IPS-18a (cell line): Measurements from ENCODE around the gene EMILIN3.

Experiments used
- H3K27ac ChIP-seq: one replicate; pipeline ENCODE4 v1.5.1; 2013; ENCODE audit warnings: low read length
- H3K27me3 ChIP-seq: one replicate; pipeline ENCODE4 v1.6.1; 2013; ENCODE audit warnings: mild to moderate bottlenecking, low read length; ENCODE audit not compliant: control insufficient read depth, insufficient read depth
- H3K36me3 ChIP-seq: one replicate; pipeline ENCODE4 v1.6.1; 2013; ENCODE audit warnings: low read depth, low read length; ENCODE audit not compliant: control insufficient read depth
- H3K4me1 ChIP-seq: one replicate; pipeline ENCODE4 v1.6.1; 2013; ENCODE audit warnings: low read depth, low read length; ENCODE audit not compliant: control insufficient read depth
- H3K4me3 ChIP-seq: one replicate; pipeline ENCODE4 v1.5.1; 2013; ENCODE audit warnings: low read length
- H3K9ac ChIP-seq: one replicate; pipeline ENCODE4 v1.6.1; 2013; ENCODE audit warnings: mild to moderate bottlenecking, low read length, moderate library complexity
- H3K9me3 ChIP-seq: one replicate; pipeline ENCODE4 v1.6.1; 2013; ENCODE audit warnings: low read depth, low read length; ENCODE audit not compliant: control insufficient read depth

EMILIN3 gene, protein sequence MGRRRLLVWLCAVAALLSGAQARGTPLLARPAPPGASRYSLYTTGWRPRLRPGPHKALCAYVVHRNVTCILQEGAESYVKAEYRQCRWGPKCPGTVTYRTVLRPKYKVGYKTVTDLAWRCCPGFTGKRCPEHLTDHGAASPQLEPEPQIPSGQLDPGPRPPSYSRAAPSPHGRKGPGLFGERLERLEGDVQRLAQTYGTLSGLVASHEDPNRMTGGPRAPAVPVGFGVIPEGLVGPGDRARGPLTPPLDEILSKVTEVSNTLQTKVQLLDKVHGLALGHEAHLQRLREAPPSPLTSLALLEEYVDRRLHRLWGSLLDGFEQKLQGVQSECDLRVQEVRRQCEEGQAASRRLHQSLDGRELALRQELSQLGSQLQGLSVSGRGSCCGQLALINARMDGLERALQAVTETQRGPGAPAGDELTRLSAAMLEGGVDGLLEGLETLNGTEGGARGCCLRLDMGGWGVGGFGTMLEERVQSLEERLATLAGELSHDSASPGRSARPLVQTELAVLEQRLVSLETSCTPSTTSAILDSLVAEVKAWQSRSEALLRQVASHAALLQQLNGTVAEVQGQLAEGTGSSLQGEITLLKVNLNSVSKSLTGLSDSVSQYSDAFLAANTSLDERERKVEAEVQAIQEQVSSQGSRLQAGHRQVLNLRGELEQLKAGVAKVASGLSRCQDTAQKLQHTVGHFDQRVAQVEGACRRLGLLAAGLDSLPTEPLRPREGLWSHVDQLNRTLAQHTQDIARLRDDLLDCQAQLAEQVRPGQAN

DNA sequence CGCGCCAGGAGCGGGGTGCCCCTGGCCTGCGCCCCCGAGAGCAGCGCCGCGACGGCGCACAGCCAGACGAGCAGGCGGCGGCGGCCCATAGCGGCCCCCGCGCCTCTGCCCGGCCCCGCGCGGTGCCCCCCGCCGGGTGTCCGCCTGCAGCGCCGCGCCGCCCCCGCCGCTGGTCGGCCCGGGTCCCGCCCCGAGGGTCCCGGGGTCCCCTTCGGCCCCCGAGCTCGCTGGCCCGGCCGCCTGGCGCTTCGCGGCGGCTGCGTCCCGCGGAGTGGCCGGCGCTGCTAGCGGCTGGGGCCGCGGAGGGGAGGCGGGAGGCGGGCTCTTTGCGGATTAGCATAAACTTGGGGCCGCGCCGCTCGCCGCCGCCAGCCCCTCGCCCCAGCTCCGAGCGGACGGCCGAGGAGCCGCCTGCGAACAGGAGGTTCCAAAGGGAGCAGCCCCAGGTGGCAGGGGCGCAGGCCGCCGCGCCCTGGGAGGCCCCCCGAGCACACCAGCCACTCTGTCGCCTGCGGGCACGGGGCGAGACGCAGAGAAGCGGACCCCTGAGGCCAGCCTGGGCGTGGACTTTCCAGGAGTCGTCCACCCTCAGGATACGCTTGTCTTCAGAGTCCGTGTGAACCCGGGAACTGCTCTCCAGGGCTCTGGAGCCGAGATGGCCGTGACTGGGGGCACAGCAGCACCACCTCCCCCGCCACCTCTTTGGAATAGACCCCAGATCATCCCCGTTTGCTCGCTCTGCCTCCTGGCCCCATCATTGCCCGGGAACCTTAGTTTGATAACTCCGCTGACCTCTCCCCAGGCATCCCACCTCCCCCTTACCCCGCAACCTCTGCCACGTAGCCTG is at the start of gene EMILIN3:
TSS of gene EMILIN3 (minus strand) at position 273 of the 847 bp plus-strand sequence. CDS start at position 89, 184 bp downstream.
- H3K9ac ChIP-seq: no peak within 1 kb of the TSS
- H3K4me1 ChIP-seq: peaks cover 4% of the 10 kb centered on the region
- H3K36me3 ChIP-seq: no peaks in the 10 kb centered on the region
- H3K4me3 ChIP-seq: peak within 1 kb of the TSS; percentile 68
- H3K9me3 ChIP-seq: no peaks in the 10 kb centered on the region
- H3K27me3 ChIP-seq: peaks cover 47% of the 10 kb centered on the region
- H3K27ac ChIP-seq: no peak within 1 kb of the TSS

DNA sequence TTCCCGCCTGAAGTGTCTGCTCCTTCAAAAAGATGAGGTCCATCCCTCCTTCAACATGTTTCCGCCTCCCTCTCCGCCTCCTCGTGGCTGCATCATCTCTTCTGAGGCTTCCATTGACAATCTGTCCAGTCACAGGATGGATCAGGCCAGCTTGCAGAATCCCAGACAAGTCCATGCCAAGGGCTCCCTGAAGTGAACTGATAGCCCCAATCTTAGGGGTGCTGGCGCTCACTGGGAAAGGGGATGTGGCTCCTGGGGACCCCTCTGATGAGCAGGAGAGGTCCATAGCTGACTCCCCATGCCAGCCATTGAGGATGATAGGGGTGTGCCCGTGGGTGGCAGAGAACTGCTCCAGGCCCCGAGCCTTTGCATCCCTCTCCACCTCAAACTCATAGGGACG is 48.6 kb upstream of the EMILIN3 start:
- Histone ChIP-seq H3K4me1 (no peaks in the 10 kb centered on the region), H3K9ac (no peak overlapping the region), H3K27ac (no peak overlapping the region), H3K27me3 (no peaks in the 10 kb centered on the region), H3K9me3 (no peaks in the 10 kb centered on the region), H3K4me3 (no peak overlapping the region), H3K36me3 (peaks cover 87% of the 10 kb centered on the region)

DNA sequence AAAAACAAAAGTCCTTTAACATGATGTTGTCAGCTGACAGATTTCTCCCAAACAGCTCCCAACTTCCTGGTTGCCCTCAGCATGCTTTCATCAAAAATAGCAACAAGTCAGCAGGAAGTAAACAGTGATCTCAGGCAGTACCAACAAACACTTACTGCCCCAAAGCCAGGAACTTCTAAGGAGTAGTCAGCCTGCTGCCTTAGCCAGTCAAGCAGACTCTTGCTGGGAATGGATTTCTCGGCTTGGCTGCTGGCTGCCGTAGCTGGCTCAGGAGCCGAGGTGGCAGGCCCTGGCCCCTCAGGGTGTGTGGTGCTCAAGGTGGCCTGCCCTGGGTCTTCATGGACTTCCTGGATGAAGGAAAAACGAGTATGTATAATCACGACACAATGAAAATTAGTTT is 46.6 kb upstream of the EMILIN3 start:
- peaks cover 91% of the 10 kb centered on the region for H3K36me3 ChIP-seq
- H3K27me3 ChIP-seq: no peaks in the 10 kb centered on the region
- H3K9me3 ChIP-seq: no peaks in the 10 kb centered on the region
- no peak overlapping the region for H3K27ac ChIP-seq
- H3K4me1 ChIP-seq: no peaks in the 10 kb centered on the region
- H3K4me3 ChIP-seq: no peak overlapping the region
- no peak overlapping the region for H3K9ac ChIP-seq

DNA sequence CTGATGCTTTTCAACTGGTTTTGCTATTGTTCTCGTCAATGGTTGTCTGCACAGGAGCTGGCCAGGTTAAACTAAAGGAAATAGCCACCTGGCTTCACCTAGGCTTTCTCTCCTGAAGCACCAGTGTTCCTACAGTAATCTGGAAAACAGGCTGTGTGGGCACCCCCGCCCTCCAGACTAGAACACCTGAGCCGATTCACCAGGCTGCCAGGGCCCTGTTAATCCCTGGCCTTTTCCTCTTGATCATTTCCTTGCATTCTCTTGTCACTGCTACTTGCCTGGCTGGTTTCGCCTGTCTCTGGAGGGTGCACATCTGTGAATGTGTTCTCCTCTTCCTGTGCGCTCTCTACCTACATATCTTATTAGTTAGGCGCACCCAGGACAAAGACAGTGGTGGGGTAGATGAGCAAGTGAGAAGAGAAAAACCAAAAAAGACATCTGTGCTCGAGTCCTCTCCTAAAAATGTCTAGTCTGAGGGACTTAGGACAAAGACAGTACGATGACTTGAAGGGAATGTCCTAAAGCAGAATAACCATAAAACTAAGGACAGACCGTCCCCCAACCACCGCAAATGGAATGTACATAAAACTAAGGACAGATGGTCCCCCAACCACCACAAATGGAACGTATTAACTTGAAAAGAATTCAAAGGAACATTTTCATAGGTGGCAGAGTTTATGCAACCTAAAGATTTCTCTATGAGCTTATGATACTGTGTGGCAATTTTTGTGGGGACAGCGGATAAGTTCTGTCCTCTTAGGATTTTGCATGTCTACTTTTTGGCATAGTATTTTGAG is 45.9 kb upstream of the EMILIN3 start:
- no peaks in the 10 kb centered on the region for H3K9me3 ChIP-seq
- peaks cover 88% of the 10 kb centered on the region for H3K36me3 ChIP-seq
- no peak overlapping the region for H3K9ac ChIP-seq
- no peak overlapping the region for H3K4me3 ChIP-seq
- no peaks in the 10 kb centered on the region for H3K4me1 ChIP-seq
- H3K27me3 ChIP-seq: no peaks in the 10 kb centered on the region
- no peak overlapping the region for H3K27ac ChIP-seq

DNA sequence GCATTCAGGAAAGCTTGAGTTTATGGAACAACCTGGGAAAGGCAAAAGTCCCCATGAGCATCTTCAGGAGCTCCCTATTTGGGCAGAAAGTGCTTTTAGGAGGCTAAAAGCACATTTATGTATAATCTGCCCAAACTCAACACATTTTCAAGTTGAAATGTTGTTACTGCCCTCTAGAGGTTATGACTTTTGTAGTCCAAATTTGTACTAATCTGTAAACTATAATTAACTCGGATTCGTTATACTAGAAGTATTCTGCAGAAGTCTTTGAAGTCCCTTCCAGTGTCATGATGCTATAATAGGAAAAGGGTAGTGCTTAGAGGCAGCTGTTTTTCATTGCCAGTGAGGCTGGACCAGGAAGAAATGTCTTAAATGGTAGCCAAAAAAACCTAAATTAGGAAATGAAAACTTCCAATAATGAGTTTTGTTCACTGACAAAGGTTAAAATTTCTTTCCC is 44.8 kb upstream of the EMILIN3 start:
- Histone ChIP-seq H3K27me3 (no peaks in the 10 kb centered on the region), H3K4me1 (no peaks in the 10 kb centered on the region), H3K4me3 (no peak overlapping the region), H3K36me3 (peaks cover 88% of the 10 kb centered on the region), H3K9me3 (no peaks in the 10 kb centered on the region), H3K27ac (no peak overlapping the region), H3K9ac (no peak overlapping the region)

DNA sequence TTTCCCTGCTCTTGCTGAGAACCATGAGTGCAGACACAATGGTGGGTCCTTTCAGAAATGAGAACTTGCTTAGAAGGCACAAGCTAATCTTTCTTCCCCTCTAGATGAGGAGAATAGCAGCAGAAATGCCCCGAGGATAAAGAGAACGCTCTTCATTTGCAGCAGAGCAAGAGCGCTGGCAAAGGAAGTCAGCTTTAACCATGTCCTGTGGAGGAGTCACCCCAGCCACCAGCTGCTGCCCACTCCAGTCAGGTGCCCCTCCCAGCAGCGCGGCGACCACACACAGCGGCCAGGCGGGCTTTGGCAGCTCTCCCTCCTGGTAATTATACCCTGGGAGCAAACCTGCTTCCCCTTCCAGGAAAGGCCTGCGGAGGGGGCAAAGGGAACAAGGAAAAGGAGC is 42.4 kb upstream of the EMILIN3 start:
- Histone ChIP-seq H3K27ac (no peak overlapping the region), H3K4me1 (no peaks in the 10 kb centered on the region), H3K27me3 (no peaks in the 10 kb centered on the region), H3K9ac (no peak overlapping the region), H3K4me3 (no peak overlapping the region), H3K36me3 (peaks cover 87% of the 10 kb centered on the region), H3K9me3 (no peaks in the 10 kb centered on the region)

DNA sequence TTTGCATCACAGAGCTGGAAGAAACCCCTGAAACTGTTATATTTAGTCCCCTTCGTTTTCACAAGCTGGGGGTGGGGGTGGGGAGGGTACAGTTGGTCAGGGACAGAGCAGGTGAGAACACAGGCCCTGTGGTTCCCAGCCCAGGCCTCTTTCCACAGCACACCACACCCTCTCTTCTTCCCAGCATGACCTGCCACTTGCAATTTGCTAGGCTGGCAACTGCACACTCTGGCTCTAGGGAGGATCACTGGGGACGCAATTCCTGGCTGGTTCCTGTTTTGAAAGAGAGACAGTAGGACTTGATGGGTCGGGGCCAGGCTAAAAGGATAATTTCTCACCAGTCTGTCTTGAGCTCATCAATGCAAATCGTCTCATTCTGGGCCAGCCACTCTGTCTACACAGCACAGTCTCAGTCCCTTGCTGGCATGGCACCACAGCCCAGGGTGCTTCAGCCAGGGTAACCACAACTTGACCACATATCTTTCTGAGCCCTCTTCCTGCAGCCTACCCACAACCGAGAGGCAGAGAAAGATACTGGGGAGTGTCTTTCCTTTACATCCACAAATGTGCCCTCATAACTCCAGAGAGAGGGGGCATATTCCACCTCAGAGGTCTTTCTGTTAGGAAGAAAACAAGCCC is 41.7 kb upstream of the EMILIN3 start:
- Histone ChIP-seq H3K4me1 (no peaks in the 10 kb centered on the region), H3K27ac (no peak overlapping the region), H3K4me3 (no peak overlapping the region), H3K9ac (no peak overlapping the region), H3K36me3 (peaks cover 86% of the 10 kb centered on the region), H3K9me3 (no peaks in the 10 kb centered on the region), H3K27me3 (no peaks in the 10 kb centered on the region)

DNA sequence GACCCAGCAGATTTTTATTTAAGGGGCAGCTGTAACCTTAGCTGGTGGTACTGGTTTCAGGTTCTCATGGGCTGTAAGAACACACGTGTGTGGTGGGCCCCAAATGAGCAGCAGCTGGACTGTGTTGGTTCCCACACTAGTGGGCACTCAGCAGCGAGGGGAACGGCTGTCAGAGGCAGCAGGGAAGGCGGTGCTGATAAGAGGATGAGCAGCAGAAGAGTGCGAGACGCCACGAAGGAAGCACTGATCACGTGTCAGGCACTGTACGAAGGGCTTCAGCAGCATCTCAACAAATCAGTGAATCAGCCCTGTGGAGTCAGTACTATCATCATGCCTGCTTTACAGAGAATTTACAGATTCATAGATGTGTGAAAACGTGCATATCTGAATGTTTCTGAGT is 41.0 kb upstream of the EMILIN3 start:
- peaks cover 83% of the 10 kb centered on the region for H3K36me3 ChIP-seq
- H3K27ac ChIP-seq: no peak overlapping the region
- H3K9ac ChIP-seq: no peak overlapping the region
- no peaks in the 10 kb centered on the region for H3K9me3 ChIP-seq
- H3K4me1 ChIP-seq: no peaks in the 10 kb centered on the region
- no peaks in the 10 kb centered on the region for H3K27me3 ChIP-seq
- no peak overlapping the region for H3K4me3 ChIP-seq

DNA sequence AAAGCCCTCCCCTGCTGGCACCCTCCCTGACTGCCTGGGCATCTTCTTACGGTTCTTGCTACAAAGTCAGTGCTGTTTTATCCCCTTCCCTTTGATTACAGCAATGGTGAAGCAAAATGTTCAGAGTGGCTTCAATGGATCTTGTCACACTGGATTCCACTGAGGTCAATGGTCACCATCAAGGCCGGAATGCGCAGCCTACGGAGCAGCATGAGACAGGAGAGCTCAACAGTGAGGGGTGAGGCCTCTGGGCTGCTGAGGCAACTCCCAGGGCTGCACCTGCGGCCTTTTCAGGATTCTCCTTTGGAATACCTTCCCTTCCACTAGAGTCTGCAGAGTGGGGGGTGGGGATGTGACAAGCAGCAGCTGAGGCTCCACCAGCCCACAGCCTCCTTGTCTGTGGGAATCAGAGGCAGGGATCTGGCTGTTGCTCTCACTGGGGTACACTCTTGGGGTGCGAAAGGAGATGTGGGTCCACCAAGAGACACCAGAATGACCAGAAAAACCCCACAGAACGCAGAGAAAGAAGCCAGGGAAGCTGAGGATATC is 40.4 kb upstream of the EMILIN3 start:
- no peak overlapping the region for H3K9ac ChIP-seq
- peaks cover 76% of the 10 kb centered on the region for H3K36me3 ChIP-seq
- H3K27ac ChIP-seq: no peak overlapping the region
- H3K4me1 ChIP-seq: no peaks in the 10 kb centered on the region
- H3K9me3 ChIP-seq: no peaks in the 10 kb centered on the region
- H3K4me3 ChIP-seq: no peak overlapping the region
- no peaks in the 10 kb centered on the region for H3K27me3 ChIP-seq

DNA sequence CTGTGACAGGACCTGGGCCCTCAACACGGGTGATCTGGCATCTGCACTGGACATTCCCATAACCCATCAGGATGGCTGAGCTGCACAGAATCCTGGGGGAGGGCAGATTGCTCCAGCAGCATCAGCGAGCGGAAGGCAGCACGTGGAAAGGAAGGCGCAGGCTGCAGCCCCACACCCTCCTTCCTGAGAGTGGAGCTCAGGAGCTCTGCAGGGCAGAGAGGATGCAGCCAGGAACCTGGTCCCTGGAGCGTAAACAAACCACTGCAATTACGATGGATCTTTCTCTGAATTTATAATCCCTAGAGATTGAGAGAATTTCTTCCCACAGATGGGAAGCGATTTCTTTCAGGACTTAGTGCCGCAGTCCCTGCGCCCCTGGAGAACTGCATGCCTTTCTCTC is 39.7 kb upstream of the EMILIN3 start:
- H3K27me3 ChIP-seq: no peaks in the 10 kb centered on the region
- H3K9ac ChIP-seq: no peak overlapping the region
- H3K9me3 ChIP-seq: no peaks in the 10 kb centered on the region
- peaks cover 70% of the 10 kb centered on the region for H3K36me3 ChIP-seq
- H3K27ac ChIP-seq: no peak overlapping the region
- no peak overlapping the region for H3K4me3 ChIP-seq
- H3K4me1 ChIP-seq: no peaks in the 10 kb centered on the region
